ENCODE results near the gene EDAR. TPM values are rescaled to one million over a fixed set of nuclear protein-coding genes. Genes with fewer than 3 reads are reported as not detected.

Gene EDAR
- total RNA-seq, 1 donor from 2014 or later, result 1.0 TPM

DNA sequence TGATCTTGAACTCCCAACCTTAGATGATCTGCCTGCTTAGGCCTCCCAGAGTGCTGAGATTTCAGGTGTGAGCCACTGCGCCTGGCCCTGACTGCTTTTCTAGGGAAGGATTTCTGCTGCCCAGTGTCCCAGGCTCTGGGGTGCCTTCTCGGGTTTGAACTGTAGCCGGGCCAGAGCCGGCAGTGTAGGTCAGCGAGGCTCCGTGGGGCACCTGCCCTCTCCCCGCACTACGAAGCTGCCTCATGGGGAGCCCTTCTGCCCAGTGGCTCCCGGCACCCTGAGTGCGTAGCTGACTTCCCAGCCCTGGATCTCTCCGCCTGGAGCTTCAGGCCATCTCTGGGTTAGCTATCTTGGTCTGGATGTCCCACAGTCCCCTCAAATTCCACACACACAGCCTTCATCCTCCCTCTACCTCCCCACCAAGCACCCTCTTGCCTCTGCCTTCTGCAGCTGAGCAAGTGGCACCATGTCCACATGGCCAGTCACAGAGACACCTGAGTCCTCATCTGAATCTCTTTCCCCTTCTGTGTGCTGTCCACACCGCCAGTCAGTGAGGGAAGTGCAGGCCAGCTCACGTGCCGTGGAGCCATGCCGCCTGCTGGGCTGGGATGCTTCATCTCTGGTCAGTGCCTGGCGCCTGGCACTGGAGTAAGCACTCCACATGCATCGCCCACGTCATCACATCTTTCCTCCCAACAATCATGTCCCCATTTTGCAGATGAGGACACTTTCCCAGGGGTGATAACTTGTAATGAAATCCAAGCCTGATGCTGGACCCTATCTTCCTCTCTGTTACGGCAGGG is 69.2 kb downstream of the EDAR start:
- DNase-seq (ENCODE audit: low read depth), result no peak
- H3K27me3 ChIP-seq (ENCODE audit: control insufficient read depth, insufficient read depth, low read length), result peaks cover 4% of the 10 kb centered on the region
- H3K36me3 ChIP-seq (ENCODE audit: control insufficient read depth, insufficient read depth, low read length), result no peaks in the 10 kb centered on the region

GRCh38 chr2:108918941-108919341 is 70.1 kb downstream of the EDAR start:
- H3K27me3 ChIP-seq (ENCODE audit: control insufficient read depth, insufficient read depth, low read length), result peaks cover 4% of the 10 kb centered on the region
- no peak for TF ChIP-seq CTCF (IDR thresholded peaks at IDR 0.05; ENCODE audit: insufficient read depth, low read length, poor library complexity, severe bottlenecking)
- no peak for DNase-seq (ENCODE audit: low read depth)
- no peak overlapping the region for H3K4me3 ChIP-seq (ENCODE audit: low read depth, low read length)
- H3K36me3 ChIP-seq (ENCODE audit: control insufficient read depth, insufficient read depth, low read length), result no peaks in the 10 kb centered on the region

More for the DNA sequence above, 69.2 kb downstream of the EDAR start:
- H3K4me3 ChIP-seq (ENCODE audit: low read depth, low read length), result no peak overlapping the region
- TF ChIP-seq CTCF (IDR thresholded peaks at IDR 0.05; ENCODE audit: insufficient read depth, low read length, poor library complexity, severe bottlenecking), result no peak

GRCh38 chr2:108918156-108918874 is 70.7 kb downstream of the EDAR start:
- peaks cover 4% of the 10 kb centered on the region for H3K27me3 ChIP-seq (ENCODE audit: control insufficient read depth, insufficient read depth, low read length)
- DNase-seq (ENCODE audit: low read depth), result no peak
- TF ChIP-seq CTCF (IDR thresholded peaks at IDR 0.05; ENCODE audit: insufficient read depth, low read length, poor library complexity, severe bottlenecking), result no peak
- H3K4me3 ChIP-seq (ENCODE audit: low read depth, low read length), result no peak overlapping the region
- no peaks in the 10 kb centered on the region for H3K36me3 ChIP-seq (ENCODE audit: control insufficient read depth, insufficient read depth, low read length)

GRCh38 chr2:108917526-108917925 is 71.5 kb downstream of the EDAR start:
- Histone ChIP-seq H3K4me3 (ENCODE audit: low read depth, low read length) (no peak overlapping the region), H3K36me3 (ENCODE audit: control insufficient read depth, insufficient read depth, low read length) (no peaks in the 10 kb centered on the region), H3K27me3 (ENCODE audit: control insufficient read depth, insufficient read depth, low read length) (peaks cover 4% of the 10 kb centered on the region)
- TF ChIP-seq CTCF (IDR thresholded peaks at IDR 0.05; ENCODE audit: insufficient read depth, low read length, poor library complexity, severe bottlenecking), result no peak
- no peak for DNase-seq (ENCODE audit: low read depth)

DNA sequence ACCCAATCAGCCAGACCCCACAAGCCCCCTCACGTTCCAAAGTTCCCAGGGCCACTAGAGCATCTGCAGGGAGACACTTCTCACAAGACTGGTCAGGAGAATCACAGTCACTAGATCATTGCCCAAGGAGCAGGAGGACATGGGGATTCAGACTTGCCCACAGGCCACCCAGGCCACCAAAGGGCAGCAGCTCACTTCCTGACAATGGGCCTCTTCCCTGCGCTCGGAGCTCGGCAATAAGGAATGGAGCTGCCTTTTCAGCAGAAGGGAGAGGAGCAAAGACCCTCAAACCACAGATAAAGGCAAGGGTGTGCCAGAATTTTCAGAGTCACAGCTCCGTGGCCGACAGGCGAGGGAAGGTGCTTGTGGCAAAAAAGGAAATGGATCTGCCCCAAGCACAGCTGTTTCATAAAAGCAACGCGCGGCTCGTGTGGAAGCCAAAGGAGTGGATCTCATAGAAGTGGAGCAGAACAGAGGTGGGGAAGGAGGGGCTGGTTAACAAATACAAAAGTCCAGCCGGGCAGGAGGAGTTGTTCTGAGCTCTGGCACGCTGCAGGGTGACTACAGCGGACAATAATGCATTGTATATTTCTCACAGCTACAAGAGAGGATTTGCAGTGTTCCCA is 72.1 kb downstream of the EDAR start:
- no peak for TF ChIP-seq CTCF (IDR thresholded peaks at IDR 0.05; ENCODE audit: insufficient read depth, low read length, poor library complexity, severe bottlenecking)
- H3K4me3 ChIP-seq (ENCODE audit: low read depth, low read length), result no peak overlapping the region
- no peaks in the 10 kb centered on the region for H3K36me3 ChIP-seq (ENCODE audit: control insufficient read depth, insufficient read depth, low read length)
- DNase-seq (ENCODE audit: low read depth), result no peak
- peaks cover 4% of the 10 kb centered on the region for H3K27me3 ChIP-seq (ENCODE audit: control insufficient read depth, insufficient read depth, low read length)
